ENCODE measurements around the gene SPEG.

GRCh38 chr2:219461047-219461514 lies 26.4 kb downstream of the SPEG start:
- no peak for TF ChIP-seq POLR2AphosphoS2 (conservative IDR thresholded peaks at IDR 0.05; ENCODE audit: low read length)
- TF ChIP-seq CTCF (IDR thresholded peaks at IDR 0.05): no peak
- TF ChIP-seq POLR2A (IDR thresholded peaks at IDR 0.05; ENCODE audit: low read length): no peak
- TF ChIP-seq SMC3 (IDR thresholded peaks at IDR 0.05): no peak
- TF ChIP-seq MAZ (IDR thresholded peaks at IDR 0.05; ENCODE audit: borderline replicate concordance, low read depth, low read length): no peak
- TF ChIP-seq ZC3H11A (IDR thresholded peaks at IDR 0.05): no peak
- no peak for TF ChIP-seq FOSL2 (IDR thresholded peaks at IDR 0.05)
- no peak for TF ChIP-seq FOSL2 (CRISPR knock-in tag; IDR thresholded peaks at IDR 0.05)
- TF ChIP-seq HDAC2 (IDR thresholded peaks at IDR 0.05): no peak
- TF ChIP-seq ZNF302 (CRISPR knock-in tag; IDR thresholded peaks at IDR 0.05): no peak
- TF ChIP-seq, protein P1, sequence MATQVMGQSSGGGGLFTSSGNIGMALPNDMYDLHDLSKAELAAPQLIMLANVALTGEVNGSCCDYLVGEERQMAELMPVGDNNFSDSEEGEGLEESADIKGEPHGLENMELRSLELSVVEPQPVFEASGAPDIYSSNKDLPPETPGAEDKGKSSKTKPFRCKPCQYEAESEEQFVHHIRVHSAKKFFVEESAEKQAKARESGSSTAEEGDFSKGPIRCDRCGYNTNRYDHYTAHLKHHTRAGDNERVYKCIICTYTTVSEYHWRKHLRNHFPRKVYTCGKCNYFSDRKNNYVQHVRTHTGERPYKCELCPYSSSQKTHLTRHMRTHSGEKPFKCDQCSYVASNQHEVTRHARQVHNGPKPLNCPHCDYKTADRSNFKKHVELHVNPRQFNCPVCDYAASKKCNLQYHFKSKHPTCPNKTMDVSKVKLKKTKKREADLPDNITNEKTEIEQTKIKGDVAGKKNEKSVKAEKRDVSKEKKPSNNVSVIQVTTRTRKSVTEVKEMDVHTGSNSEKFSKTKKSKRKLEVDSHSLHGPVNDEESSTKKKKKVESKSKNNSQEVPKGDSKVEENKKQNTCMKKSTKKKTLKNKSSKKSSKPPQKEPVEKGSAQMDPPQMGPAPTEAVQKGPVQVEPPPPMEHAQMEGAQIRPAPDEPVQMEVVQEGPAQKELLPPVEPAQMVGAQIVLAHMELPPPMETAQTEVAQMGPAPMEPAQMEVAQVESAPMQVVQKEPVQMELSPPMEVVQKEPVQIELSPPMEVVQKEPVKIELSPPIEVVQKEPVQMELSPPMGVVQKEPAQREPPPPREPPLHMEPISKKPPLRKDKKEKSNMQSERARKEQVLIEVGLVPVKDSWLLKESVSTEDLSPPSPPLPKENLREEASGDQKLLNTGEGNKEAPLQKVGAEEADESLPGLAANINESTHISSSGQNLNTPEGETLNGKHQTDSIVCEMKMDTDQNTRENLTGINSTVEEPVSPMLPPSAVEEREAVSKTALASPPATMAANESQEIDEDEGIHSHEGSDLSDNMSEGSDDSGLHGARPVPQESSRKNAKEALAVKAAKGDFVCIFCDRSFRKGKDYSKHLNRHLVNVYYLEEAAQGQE (IDR thresholded peaks at IDR 0.05): no peak
- TF ChIP-seq RAD21 (conservative IDR thresholded peaks at IDR 0.05 in 1 of 2, IDR thresholded peaks at IDR 0.05 in 1 of 2): no peak

Data from A549 (cell line).